KMS-11 (cell line): ENCODE results near the gene MT1A.

Experiments used
- H2AFZ ChIP-seq: fragments of 200-600 bp; sonication (generic); 2 replicates; pipeline ENCODE4 v1.6.1; 2016; ENCODE audit warnings: antibody characterized with exemption, mixed run types, low read depth
- H3K27ac ChIP-seq: fragments of 200-600 bp; sonication (generic); 2 replicates; pipeline ENCODE4 v1.6.1; 2016; ENCODE audit warnings: mild to moderate bottlenecking, mixed run types
- H3K27me3 ChIP-seq: fragments of 200-600 bp; sonication (generic); 2 replicates; pipeline ENCODE4 v1.6.1; 2017; ENCODE audit warnings: mild to moderate bottlenecking, low read depth, mixed run types, moderate library complexity; ENCODE audit not compliant: insufficient read depth
- H3K36me3 ChIP-seq: fragments of 200-600 bp; sonication (generic); 2 replicates; pipeline ENCODE4 v1.6.1; 2017; ENCODE audit warnings: mild to moderate bottlenecking, mixed run types; ENCODE audit not compliant: insufficient read depth
- H3K4me1 ChIP-seq: fragments of 200-600 bp; sonication (generic); 2 replicates; pipeline ENCODE4 v1.6.1; 2016; ENCODE audit warnings: mild to moderate bottlenecking, low read depth, mixed run types; ENCODE audit not compliant: poor library complexity, severe bottlenecking
- H3K4me2 ChIP-seq: fragments of 200-600 bp; sonication (generic); 2 replicates; pipeline ENCODE4 v1.7.0; 2016; ENCODE audit warnings: mild to moderate bottlenecking, mixed run types
- H3K4me3 ChIP-seq: fragments of 200-600 bp; sonication (generic); IDR thresholded peaks from 2 replicates; pipeline ENCODE4 v1.6.1; 2017; ENCODE audit warnings: low read depth, low read length, mixed read lengths; ENCODE audit not compliant: insufficient read depth
- H3K79me2 ChIP-seq: fragments of 200-600 bp; sonication (generic); 2 replicates; pipeline ENCODE4 v1.6.1; 2016; ENCODE audit warnings: low read depth, mixed run types; ENCODE audit not compliant: insufficient read depth
- H3K9ac ChIP-seq: fragments of 200-600 bp; sonication (generic); 2 replicates; pipeline ENCODE4 v1.6.1; 2016; ENCODE audit warnings: mild to moderate bottlenecking, mixed run types
- H4K20me1 ChIP-seq: fragments of 200-600 bp; sonication (generic); 2 replicates; pipeline ENCODE4 v1.6.1; 2016; ENCODE audit warnings: mild to moderate bottlenecking, mixed run types; ENCODE audit not compliant: insufficient read depth
- TF ChIP-seq, protein P1 (sequence below): fragments of 200-600 bp; sonication (generic); conservative IDR thresholded peaks from 2 replicates; pipeline ENCODE4 v1.6.1; 2017; ENCODE audit warnings: low read depth, mild to moderate bottlenecking, antibody characterized with exemption, low read length, moderate library complexity, mixed read lengths

Gene MT1A

GRCh38 chr16:56649820-56650219, 11.4 kb downstream of the MT1A start:
- TF ChIP-seq, protein P1, sequence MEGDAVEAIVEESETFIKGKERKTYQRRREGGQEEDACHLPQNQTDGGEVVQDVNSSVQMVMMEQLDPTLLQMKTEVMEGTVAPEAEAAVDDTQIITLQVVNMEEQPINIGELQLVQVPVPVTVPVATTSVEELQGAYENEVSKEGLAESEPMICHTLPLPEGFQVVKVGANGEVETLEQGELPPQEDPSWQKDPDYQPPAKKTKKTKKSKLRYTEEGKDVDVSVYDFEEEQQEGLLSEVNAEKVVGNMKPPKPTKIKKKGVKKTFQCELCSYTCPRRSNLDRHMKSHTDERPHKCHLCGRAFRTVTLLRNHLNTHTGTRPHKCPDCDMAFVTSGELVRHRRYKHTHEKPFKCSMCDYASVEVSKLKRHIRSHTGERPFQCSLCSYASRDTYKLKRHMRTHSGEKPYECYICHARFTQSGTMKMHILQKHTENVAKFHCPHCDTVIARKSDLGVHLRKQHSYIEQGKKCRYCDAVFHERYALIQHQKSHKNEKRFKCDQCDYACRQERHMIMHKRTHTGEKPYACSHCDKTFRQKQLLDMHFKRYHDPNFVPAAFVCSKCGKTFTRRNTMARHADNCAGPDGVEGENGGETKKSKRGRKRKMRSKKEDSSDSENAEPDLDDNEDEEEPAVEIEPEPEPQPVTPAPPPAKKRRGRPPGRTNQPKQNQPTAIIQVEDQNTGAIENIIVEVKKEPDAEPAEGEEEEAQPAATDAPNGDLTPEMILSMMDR, result no peak
- no peaks in the 10 kb centered on the region for H3K79me2 ChIP-seq
- H4K20me1 ChIP-seq, result no peaks in the 10 kb centered on the region
- H3K27me3 ChIP-seq, result no peaks in the 10 kb centered on the region
- no peak overlapping the region for H3K4me2 ChIP-seq
- H3K4me1 ChIP-seq, result no peaks in the 10 kb centered on the region
- no peaks in the 10 kb centered on the region for H3K36me3 ChIP-seq
- H3K9ac ChIP-seq, result no peak overlapping the region
- no peak overlapping the region for H2AFZ ChIP-seq
- no peak overlapping the region for H3K4me3 ChIP-seq
- no peak overlapping the region for H3K27ac ChIP-seq

GRCh38 chr16:56651586-56651985, 13.1 kb downstream of the MT1A start, which contains the start of gene MT1B:
MT1B (plus strand) TSS chr16:56651886; CDS start chr16:56651954, 68 bp downstream.
- H3K79me2 ChIP-seq, result no peaks in the 10 kb centered on the region
- H3K36me3 ChIP-seq, result no peaks in the 10 kb centered on the region
- H3K4me1 ChIP-seq, result no peaks in the 10 kb centered on the region
- H3K4me2 ChIP-seq, result no peak within 1 kb of the TSS
- H2AFZ ChIP-seq, result no peak within 1 kb of the TSS
- TF ChIP-seq, protein P1, result no peak
- no peaks in the 10 kb centered on the region for H4K20me1 ChIP-seq
- H3K27ac ChIP-seq, result no peak within 1 kb of the TSS
- no peak within 1 kb of the TSS for H3K4me3 ChIP-seq
- H3K9ac ChIP-seq, result no peak within 1 kb of the TSS
- no peaks in the 10 kb centered on the region for H3K27me3 ChIP-seq

GRCh38 chr16:56652600-56652999, 14.1 kb downstream of the MT1A start:
- Histone ChIP-seq H3K36me3 (no peaks in the 10 kb centered on the region), H3K4me1 (no peaks in the 10 kb centered on the region), H3K4me3 (no peak overlapping the region), H3K27me3 (no peaks in the 10 kb centered on the region), H2AFZ (no peak overlapping the region), H4K20me1 (no peaks in the 10 kb centered on the region), H3K79me2 (no peaks in the 10 kb centered on the region), H3K4me2 (no peak overlapping the region), H3K9ac (no peak overlapping the region), H3K27ac (no peak overlapping the region)
- TF ChIP-seq, protein P1, result no peak

GRCh38 chr16:56653218-56653617, 14.8 kb downstream of the MT1A start:
- Histone ChIP-seq H3K27ac (no peak overlapping the region), H3K4me1 (no peaks in the 10 kb centered on the region), H3K36me3 (no peaks in the 10 kb centered on the region), H3K4me2 (no peak overlapping the region), H3K79me2 (no peaks in the 10 kb centered on the region), H2AFZ (no peak overlapping the region), H3K27me3 (no peaks in the 10 kb centered on the region), H4K20me1 (no peaks in the 10 kb centered on the region), H3K9ac (no peak overlapping the region), H3K4me3 (no peak overlapping the region)
- TF ChIP-seq, protein P1, result no peak
